Lower leg skin (tissue), 4 donors: ENCODE data around the gene CIB1. TPM values are rescaled to one million over a fixed set of nuclear protein-coding genes. Genes with fewer than 3 reads are reported as not detected.

Experiments used
- DNase-seq, 2 donors: peaks; one replicate each; pipeline ENCODE4 v3.0.0-alpha.2; 2019; ENCODE audit warnings: low spot score in 2 of 2
- H3K4me3 ChIP-seq: fragments of 200-600 bp; sonication (generic); 2 replicates; pipeline ENCODE4 v1.5.1; 2017; ENCODE audit warnings: mild to moderate bottlenecking, low read depth; ENCODE audit not compliant: poor library complexity, severe bottlenecking
- POLR2A ChIP-seq, 2 donors: fragments of 450-650 bp; IDR thresholded peaks; one replicate each; pipeline ENCODE4 v1.6.1; 2016 to 2017; ENCODE audit warnings: antibody characterized with exemption in 2 of 2, mild to moderate bottlenecking in 1 of 2, moderate library complexity in 1 of 2
- WGBS, 2 donors: methylation state at CpG; one replicate each; pipeline ENCODE4 v1.1.5; 2018; 5-methylcytosine and 5-hydroxymethylcytosine counted together
- intact Hi-C: fragments of 100-400 bp; cut with DNase I; formaldehyde crosslinking; loops from one replicate; pipeline ENCODE4 v1.15.0; 2023; ENCODE audit warnings: low total_unique reads
- total RNA-seq, 4 donors: library from RNA; depleted of rRNA; stranded (reverse); fragments of >200 nt; gene quantifications; one replicate each; pipeline ENCODE4 v1.1.0, GENCODE V29; 2016
- TF ChIP-seq, protein P1 (sequence below), 3 donors: fragments of 450-650 bp; IDR thresholded peaks; one replicate each; pipeline ENCODE4 v1.5.1; 2016; ENCODE audit warnings: antibody characterized with exemption in 3 of 3, mild to moderate bottlenecking in 3 of 3, moderate library complexity in 2 of 3

Gene CIB1
- total RNA-seq, 4 donors from 2014 or later, result 10.0 to 32.2 (median 22.9) TPM

- WGBS, 2 donors, result 62 to 64% methylated on average over 8 of the region's 8 CpGs
- TF ChIP-seq, protein P1, sequence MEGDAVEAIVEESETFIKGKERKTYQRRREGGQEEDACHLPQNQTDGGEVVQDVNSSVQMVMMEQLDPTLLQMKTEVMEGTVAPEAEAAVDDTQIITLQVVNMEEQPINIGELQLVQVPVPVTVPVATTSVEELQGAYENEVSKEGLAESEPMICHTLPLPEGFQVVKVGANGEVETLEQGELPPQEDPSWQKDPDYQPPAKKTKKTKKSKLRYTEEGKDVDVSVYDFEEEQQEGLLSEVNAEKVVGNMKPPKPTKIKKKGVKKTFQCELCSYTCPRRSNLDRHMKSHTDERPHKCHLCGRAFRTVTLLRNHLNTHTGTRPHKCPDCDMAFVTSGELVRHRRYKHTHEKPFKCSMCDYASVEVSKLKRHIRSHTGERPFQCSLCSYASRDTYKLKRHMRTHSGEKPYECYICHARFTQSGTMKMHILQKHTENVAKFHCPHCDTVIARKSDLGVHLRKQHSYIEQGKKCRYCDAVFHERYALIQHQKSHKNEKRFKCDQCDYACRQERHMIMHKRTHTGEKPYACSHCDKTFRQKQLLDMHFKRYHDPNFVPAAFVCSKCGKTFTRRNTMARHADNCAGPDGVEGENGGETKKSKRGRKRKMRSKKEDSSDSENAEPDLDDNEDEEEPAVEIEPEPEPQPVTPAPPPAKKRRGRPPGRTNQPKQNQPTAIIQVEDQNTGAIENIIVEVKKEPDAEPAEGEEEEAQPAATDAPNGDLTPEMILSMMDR (IDR thresholded peaks at IDR 0.05), result no peak
- no peak for TF ChIP-seq POLR2A (IDR thresholded peaks at IDR 0.05)
Measured at GRCh38 chr15:90214553-90215196, 19.1 kb downstream of the CIB1 start.

GRCh38 chr15:90213818-90214204 is 19.9 kb downstream of the CIB1 start:
- intact Hi-C loops, result no loop called here
- no peak for DNase-seq
- no peak overlapping the region for H3K4me3 ChIP-seq
- WGBS, 2 donors, result 64 to 77% methylated on average over 11 of the region's 11 CpGs
- TF ChIP-seq, protein P1 (IDR thresholded peaks at IDR 0.05), result no peak
- no peak for TF ChIP-seq POLR2A (IDR thresholded peaks at IDR 0.05)

More at GRCh38 chr15:90214553-90215196, 19.1 kb downstream of the CIB1 start:
- intact Hi-C loops, result no loop called here
- no peak overlapping the region for H3K4me3 ChIP-seq
- DNase-seq, result no peak

- H3K4me3 ChIP-seq, result no peak overlapping the region
- no peak for TF ChIP-seq POLR2A (IDR thresholded peaks at IDR 0.05)
- TF ChIP-seq, protein P1 (IDR thresholded peaks at IDR 0.05), result no peak
- DNase-seq, result no peak
- 53% methylated on average over 12 of the region's 12 CpGs for WGBS, 2 donors
- intact Hi-C loops, result no loop called here
Measured at GRCh38 chr15:90213122-90213817, 20.5 kb downstream of the CIB1 start.

- no peak overlapping the region for H3K4me3 ChIP-seq
- WGBS, 2 donors, result 46 to 62% methylated on average over 29 to 35 of the region's 35 CpGs
Measured at GRCh38 chr15:90212221-90213098, 21.3 kb downstream of the CIB1 start.

DNA sequence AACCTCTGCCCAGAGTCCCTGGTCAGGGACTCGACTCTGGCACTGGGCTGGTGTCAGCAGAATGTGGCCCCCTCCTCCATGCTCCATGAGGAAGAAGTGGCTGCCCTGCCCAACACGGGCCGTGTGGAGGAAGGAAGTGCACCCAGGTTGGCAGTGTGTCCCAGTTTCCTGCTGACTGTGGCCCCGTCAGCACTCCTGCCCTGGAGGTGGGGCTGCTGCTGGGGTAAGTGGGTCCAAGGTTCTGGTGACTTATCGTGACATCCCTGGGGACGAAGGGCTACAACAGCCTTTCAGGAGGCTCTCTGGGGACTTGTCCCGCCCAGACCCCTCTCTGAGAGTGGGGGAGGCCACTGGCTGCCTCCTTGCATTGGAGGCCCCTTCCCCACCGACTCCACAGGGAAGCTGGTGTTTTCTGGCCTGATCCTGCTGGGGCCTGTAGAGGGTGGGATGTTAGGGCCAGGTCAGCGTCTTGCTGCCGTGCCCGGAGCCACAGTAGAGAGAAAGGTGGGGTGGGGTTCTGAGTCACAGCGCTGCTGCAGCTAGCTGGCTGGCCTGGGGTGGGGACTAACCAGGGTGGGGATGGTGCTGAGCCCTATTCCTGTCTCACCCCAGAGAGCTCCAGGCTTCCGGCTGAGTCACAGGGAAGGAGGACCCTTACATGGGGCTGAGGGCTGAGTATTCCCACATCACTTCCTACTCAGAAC is 22.1 kb downstream of the CIB1 start:
- WGBS, 2 donors, result 25 to 28% methylated on average over 7 to 13 of the region's 13 CpGs
- DNase-seq, result peak in 1 of 2 donors; percentile 89

More at GRCh38 chr15:90212221-90213098, 21.3 kb downstream of the CIB1 start:
- intact Hi-C loops, result no loop called here
- TF ChIP-seq, protein P1 (IDR thresholded peaks at IDR 0.05), result no peak
- TF ChIP-seq POLR2A (IDR thresholded peaks at IDR 0.05), result no peak
- no peak for DNase-seq

More for the DNA sequence above, 22.1 kb downstream of the CIB1 start:
- H3K4me3 ChIP-seq, result no peak overlapping the region
- no peak for TF ChIP-seq POLR2A (IDR thresholded peaks at IDR 0.05)
- TF ChIP-seq, protein P1 (IDR thresholded peaks at IDR 0.05), result no peak
- intact Hi-C loops, result no loop called here
